Hepatocyte (in vitro differentiated cells): Measurements from ENCODE around the gene CHRNE. TPM values are rescaled to one million over a fixed set of nuclear protein-coding genes. Genes with fewer than 3 reads are reported as not detected.
A peak's percentile ranks its signal among the peaks of the same experiment; 100 is the strongest.

Experiments used
- DNase-seq: peaks from one replicate; pipeline ENCODE4 v3.0.0-alpha.2; 2016; ENCODE audit warnings: low spot score
- H2AFZ ChIP-seq: fragments of 200-600 bp; sonication (generic); 2 replicates; pipeline ENCODE4 v1.6.0; 2016; ENCODE audit warnings: antibody characterized with exemption, mild to moderate bottlenecking
- H3K27ac ChIP-seq: fragments of 200-600 bp; sonication (generic); 2 replicates; pipeline ENCODE4 v1.5.1; 2016; ENCODE audit warnings: mild to moderate bottlenecking
- H3K27me3 ChIP-seq: fragments of 200-600 bp; sonication (generic); 2 replicates; pipeline ENCODE4 v1.6.1; 2016
- H3K36me3 ChIP-seq: fragments of 200-600 bp; sonication (generic); replicated peaks from 2 replicates; pipeline ENCODE4 v1.5.1; 2016; ENCODE audit warnings: low read depth; ENCODE audit not compliant: insufficient read depth
- H3K4me1 ChIP-seq: fragments of 200-600 bp; sonication (generic); 2 replicates; pipeline ENCODE4 v1.5.1; 2016; ENCODE audit warnings: mild to moderate bottlenecking, moderate library complexity; ENCODE audit not compliant: insufficient read depth
- H3K4me2 ChIP-seq: fragments of 200-600 bp; sonication (generic); 2 replicates; pipeline ENCODE4 v1.6.0; 2016
- H3K4me3 ChIP-seq: fragments of 200-600 bp; sonication (generic); 2 replicates; pipeline ENCODE4 v1.5.1; 2016; ENCODE audit warnings: mild to moderate bottlenecking
- H3K79me2 ChIP-seq: fragments of 200-600 bp; sonication (generic); 2 replicates; pipeline ENCODE4 v1.6.0; 2017; ENCODE audit warnings: mild to moderate bottlenecking
- H3K9me2 ChIP-seq: fragments of 200-600 bp; sonication (generic); replicated peaks from 2 replicates; pipeline ENCODE4 v1.6.0; 2017; ENCODE audit warnings: mild to moderate bottlenecking; ENCODE audit not compliant: insufficient read depth
- H3K9me3 ChIP-seq: fragments of 200-600 bp; sonication (generic); 2 replicates; pipeline ENCODE4 v1.5.1; 2016; ENCODE audit warnings: low read depth, mild to moderate bottlenecking
- H4K20me1 ChIP-seq: fragments of 200-600 bp; sonication (generic); 2 replicates; pipeline ENCODE4 v1.6.0; 2016; ENCODE audit warnings: mild to moderate bottlenecking; ENCODE audit not compliant: insufficient read depth, poor library complexity, severe bottlenecking
- CTCF ChIP-seq: fragments of 200-600 bp; sonication (generic); IDR thresholded peaks from 2 replicates; pipeline ENCODE4 v1.5.1; 2016; ENCODE audit warnings: antibody characterized with exemption, mild to moderate bottlenecking; ENCODE audit not compliant: poor library complexity
- EZH2 ChIP-seq: fragments of 200-600 bp; sonication (generic); IDR thresholded peaks from 2 replicates; pipeline ENCODE4 v1.6.1; 2016; ENCODE audit warnings: antibody characterized with exemption, mild to moderate bottlenecking, borderline replicate concordance
- EZH2phosphoT487 ChIP-seq: fragments of 200-600 bp; sonication (generic); IDR thresholded peaks from one replicate; pipeline ENCODE4 v1.6.1; 2018; ENCODE audit warnings: antibody characterized with exemption, mild to moderate bottlenecking, low read depth, moderate library complexity; ENCODE audit not compliant: unreplicated experiment, severe bottlenecking
- WGBS: methylation state at CpG from one replicate; pipeline ENCODE4 v1.1.6; 2016; ENCODE audit warnings: low lambda C conversion rate; ENCODE audit errors: missing lambda C conversion rate; 5-methylcytosine and 5-hydroxymethylcytosine counted together
- polyA plus RNA-seq: library from polyadenylated mRNA; unstranded; fragments of >200 nt; fragmentation: Nextera tagmentation; extraction: Ambion mirVana; gene quantifications from 2 replicates; pipeline ENCODE4 v1.2.1, GENCODE V29; 2016
- total RNA-seq: library from RNA; depleted of rRNA; stranded (reverse); fragments of >200 nt; gene quantifications from 2 replicates; pipeline ENCODE4 v1.2.3, GENCODE V29; 2014

The CHRNE gene
- total and polyA plus RNA-seq, 2 experiments from 2014 or later = 0.60 to 1.2 TPM

- 0% methylated on average over 15 of the region's 16 CpGs for WGBS
- H3K9me3 ChIP-seq = no peaks in the 10 kb centered on the region
- no peak for DNase-seq
- peak overlapping the region; percentile 94 for H3K4me2 ChIP-seq
- H3K27me3 ChIP-seq = no peaks in the 10 kb centered on the region
- H3K36me3 ChIP-seq = no peaks in the 10 kb centered on the region
- TF ChIP-seq EZH2phosphoT487 (no peak), CTCF (no peak), EZH2 (no peak)
- H3K4me3 ChIP-seq = peak overlapping the region; percentile 63
- H4K20me1 ChIP-seq = no peaks in the 10 kb centered on the region
- H3K79me2 ChIP-seq = peaks cover 50% of the 10 kb centered on the region
- no peaks in the 10 kb centered on the region for H3K9me2 ChIP-seq
- peak overlapping the region; percentile 26 for H2AFZ ChIP-seq
- peak overlapping the region; percentile 95 for H3K27ac ChIP-seq
- H3K4me1 ChIP-seq = peaks cover 23% of the 10 kb centered on the region
Measured at GRCh38 chr17:4939546-4939795, 36.6 kb upstream of the CHRNE start.

- no peak for TF ChIP-seq CTCF
- TF ChIP-seq EZH2 = no peak
- no peak for TF ChIP-seq EZH2phosphoT487
- WGBS = 69% methylated on average over 19 of the region's 19 CpGs
- no peaks in the 10 kb centered on the region for H3K9me3 ChIP-seq
- H2AFZ ChIP-seq = peak overlapping the region; percentile 26
- no peaks in the 10 kb centered on the region for H3K27me3 ChIP-seq
- H3K4me2 ChIP-seq = peak overlapping the region; percentile 94
- H3K4me1 ChIP-seq = peaks cover 23% of the 10 kb centered on the region
- H3K36me3 ChIP-seq = no peaks in the 10 kb centered on the region
- no peaks in the 10 kb centered on the region for H4K20me1 ChIP-seq
- peaks cover 44% of the 10 kb centered on the region for H3K79me2 ChIP-seq
- H3K4me3 ChIP-seq = peak overlapping the region; percentile 63
- peak overlapping the region; percentile 95 for H3K27ac ChIP-seq
- DNase-seq = no peak
- H3K9me2 ChIP-seq = no peaks in the 10 kb centered on the region
Measured at GRCh38 chr17:4938688-4939545, 36.0 kb upstream of the CHRNE start.

- Histone ChIP-seq H3K4me1 (peaks cover 23% of the 10 kb centered on the region), H3K27ac (no peak overlapping the region), H3K9me2 (no peaks in the 10 kb centered on the region), H3K36me3 (no peaks in the 10 kb centered on the region), H3K27me3 (no peaks in the 10 kb centered on the region), H3K9me3 (no peaks in the 10 kb centered on the region), H3K4me2 (peak overlapping the region; percentile 94), H3K4me3 (no peak overlapping the region), H2AFZ (no peak overlapping the region), H4K20me1 (no peaks in the 10 kb centered on the region), H3K79me2 (peaks cover 41% of the 10 kb centered on the region)
- TF ChIP-seq EZH2phosphoT487 (no peak), CTCF (no peak), EZH2 (no peak)
- WGBS = 94% methylated on average over 11 of the region's 11 CpGs
- no peak for DNase-seq
Measured at GRCh38 chr17:4938069-4938491, 35.2 kb upstream of the CHRNE start.
